Vagina (tissue), 2 donors: ENCODE measurements around the gene MEIOB. TPM values are rescaled to one million over a fixed set of nuclear protein-coding genes. Genes with fewer than 3 reads are reported as not detected.
"Not testable (repeated sequence)": the region's sequence is repeated elsewhere in the genome, so short reads cannot be mapped to it uniquely, and the experiment has no call there.

Experiments used
- DNase-seq, 2 donors: peaks; one replicate each; pipeline ENCODE4 v3.0.0-alpha.2; 2017; ENCODE audit errors: extremely low spot score in 2 of 2
- H3K27ac ChIP-seq: fragments of 200-600 bp; sonication (generic); one replicate; pipeline ENCODE4 v1.5.1; 2019
- H3K27me3 ChIP-seq: fragments of 200-600 bp; sonication (generic); one replicate; pipeline ENCODE4 v1.5.1; 2019
- H3K36me3 ChIP-seq, 2 donors: fragments of 200-600 bp; sonication (generic); one replicate each; pipeline ENCODE4 v1.5.1; 2017 to 2019
- H3K4me1 ChIP-seq: fragments of 200-600 bp; sonication (generic); one replicate; pipeline ENCODE4 v1.5.1; 2019
- H3K4me3 ChIP-seq, 2 donors: fragments of 200-600 bp; sonication (generic); 1 replicate in 1 of 2; 2 replicates in 1 of 2; pipeline ENCODE4 v1.5.1; 2016 to 2019
- H3K9me3 ChIP-seq: fragments of 200-600 bp; sonication (generic); one replicate; pipeline ENCODE4 v1.5.1; 2019
- CTCF ChIP-seq, 3 experiments: fragments of 450-650 bp in 2 of 3; fragments of 200-600 bp in 1 of 3; sonication (generic) in 1 of 3; IDR thresholded peaks; one replicate each; pipeline ENCODE4 v1.5.1; 2017 to 2019; ENCODE audit warnings: antibody characterized with exemption in 3 of 3, mild to moderate bottlenecking in 2 of 3, moderate library complexity in 2 of 3
- POLR2A ChIP-seq, 2 donors: fragments of 450-650 bp; IDR thresholded peaks; one replicate each; pipeline ENCODE4 v1.6.1; 2017; ENCODE audit warnings: antibody characterized with exemption in 2 of 2, mild to moderate bottlenecking in 2 of 2, moderate library complexity in 2 of 2
- POLR2AphosphoS5 ChIP-seq, 2 donors: sonication (generic); formaldehyde crosslinking; IDR thresholded peaks; one replicate each; pipeline ENCODE4 v1.9.0; 2017; ENCODE audit warnings: antibody characterized with exemption in 2 of 2, mild to moderate bottlenecking in 2 of 2, low read depth in 1 of 2; ENCODE audit not compliant: insufficient read depth in 1 of 2
- intact Hi-C: fragments of 100-400 bp; cut with DNase I; formaldehyde crosslinking; loops from one replicate; pipeline ENCODE4 v1.15.1; 2023
- total RNA-seq: library from RNA; depleted of rRNA; stranded (reverse); fragments of >200 nt; gene quantifications from one replicate; pipeline ENCODE4 v1.2.3, GENCODE V29; 2016

The MEIOB gene
- total RNA-seq, 1 donor from 2014 or later: not detected

DNA sequence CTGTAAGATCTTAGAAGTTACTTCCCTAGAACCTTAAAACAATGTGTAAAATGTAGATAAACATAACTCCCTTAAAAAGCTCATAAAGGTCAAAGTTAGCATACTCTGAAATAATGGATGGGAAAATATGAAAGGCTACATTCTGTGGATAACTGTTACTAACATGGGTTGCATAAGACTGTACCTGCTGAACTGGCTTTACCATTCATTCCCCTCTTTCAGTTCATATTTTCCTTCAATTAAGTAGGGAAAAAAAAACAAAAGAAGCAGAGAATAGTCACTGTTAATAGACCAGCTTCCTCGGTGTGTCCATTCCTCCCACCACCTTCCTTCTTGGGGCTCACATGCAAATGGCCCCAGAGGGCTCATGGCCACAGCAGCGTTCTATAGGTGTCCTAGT is 7.5 kb upstream of the MEIOB start:
- Histone ChIP-seq H3K4me3 (no peak overlapping the region), H3K27me3 (no peaks in the 10 kb centered on the region), H3K36me3 (no peaks in the 10 kb centered on the region), H3K27ac (no peak overlapping the region), H3K9me3 (no peaks in the 10 kb centered on the region), H3K4me1 (no peaks in the 10 kb centered on the region)
- intact Hi-C loops: no loop called here
- no peak for DNase-seq
- TF ChIP-seq POLR2AphosphoS5 (IDR thresholded peaks at IDR 0.05; ENCODE audit: insufficient read depth in 1 of 2, low read depth in 1 of 2): no peak
- no peak for TF ChIP-seq POLR2A (IDR thresholded peaks at IDR 0.05)
- no peak for TF ChIP-seq CTCF (IDR thresholded peaks at IDR 0.05)

GRCh38 chr16:1878256-1878655 is 6.3 kb upstream of the MEIOB start:
- intact Hi-C loops: no loop called here
- Histone ChIP-seq H3K27ac (no peak overlapping the region), H3K4me3 (no peak overlapping the region), H3K36me3 (no peaks in the 10 kb centered on the region), H3K27me3 (no peaks in the 10 kb centered on the region), H3K9me3 (no peaks in the 10 kb centered on the region), H3K4me1 (no peaks in the 10 kb centered on the region)
- no peak for DNase-seq
- TF ChIP-seq CTCF (IDR thresholded peaks at IDR 0.05): no peak
- no peak for TF ChIP-seq POLR2A (IDR thresholded peaks at IDR 0.05)
- TF ChIP-seq POLR2AphosphoS5 (IDR thresholded peaks at IDR 0.05; ENCODE audit: insufficient read depth in 1 of 2, low read depth in 1 of 2): no peak

GRCh38 chr16:1877804-1878203 is 5.8 kb upstream of the MEIOB start:
- no peak for DNase-seq
- no peaks in the 10 kb centered on the region for H3K27me3 ChIP-seq

DNA sequence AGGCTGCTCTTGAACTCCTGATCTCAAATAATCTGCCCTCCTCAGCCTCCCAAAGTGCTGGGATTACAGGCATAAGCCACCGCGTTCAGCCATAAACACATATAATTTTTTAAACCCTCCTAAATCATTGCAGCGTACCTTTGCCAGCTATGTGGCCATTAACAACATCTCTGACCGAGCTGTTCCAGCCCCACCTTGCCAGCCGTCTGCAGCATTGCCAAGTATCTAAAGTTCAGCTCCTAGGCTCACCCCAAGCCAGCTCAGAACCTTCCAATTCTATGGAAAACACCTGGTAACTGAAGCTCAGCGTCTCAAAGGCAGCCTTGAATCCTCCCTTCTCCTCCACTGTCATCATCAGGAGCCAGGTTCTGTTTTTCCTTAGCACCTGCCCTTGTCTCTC is 5.1 kb upstream of the MEIOB start:
- no peaks in the 10 kb centered on the region for H3K36me3 ChIP-seq
- no peak for DNase-seq
- H3K27ac ChIP-seq: no peak overlapping the region
- no peaks in the 10 kb centered on the region for H3K9me3 ChIP-seq
- TF ChIP-seq CTCF (IDR thresholded peaks at IDR 0.05) (no peak), POLR2A (IDR thresholded peaks at IDR 0.05) (no peak), POLR2AphosphoS5 (IDR thresholded peaks at IDR 0.05; ENCODE audit: insufficient read depth in 1 of 2, low read depth in 1 of 2) (no peak)
- intact Hi-C loops: no loop called here
- H3K4me1 ChIP-seq: no peaks in the 10 kb centered on the region
- H3K27me3 ChIP-seq: no peaks in the 10 kb centered on the region
- no peak overlapping the region for H3K4me3 ChIP-seq

More at GRCh38 chr16:1877804-1878203, 5.8 kb upstream of the MEIOB start:
- Histone ChIP-seq H3K4me1 (no peaks in the 10 kb centered on the region), H3K36me3 (no peaks in the 10 kb centered on the region), H3K27ac (no peak overlapping the region), H3K9me3 (no peaks in the 10 kb centered on the region), H3K4me3 (no peak overlapping the region)
- intact Hi-C loops: no loop called here
- TF ChIP-seq POLR2A (IDR thresholded peaks at IDR 0.05) (no peak), CTCF (IDR thresholded peaks at IDR 0.05) (no peak), POLR2AphosphoS5 (IDR thresholded peaks at IDR 0.05; ENCODE audit: insufficient read depth in 1 of 2, low read depth in 1 of 2) (no peak)

DNA sequence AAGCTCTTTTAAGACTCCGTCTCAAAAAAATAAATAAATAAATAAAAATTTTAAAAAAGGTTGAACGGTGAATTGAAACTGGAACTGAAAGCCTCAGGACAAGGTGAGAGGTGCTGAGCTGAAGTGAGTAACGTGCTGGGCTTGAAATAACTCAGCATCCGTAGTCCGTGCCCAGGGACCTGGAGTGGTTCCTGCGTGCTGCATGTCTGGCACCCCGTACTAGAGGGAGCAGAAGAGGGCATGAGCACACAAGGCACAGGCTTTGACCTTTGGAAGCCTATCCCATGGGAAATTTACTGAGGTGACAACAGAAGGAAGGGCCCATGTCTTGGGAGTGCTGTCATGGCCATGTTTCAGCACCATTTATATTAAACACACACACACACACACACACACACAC is 4.5 kb upstream of the MEIOB start:
- H3K9me3 ChIP-seq: no peaks in the 10 kb centered on the region
- no peak overlapping the region for H3K4me3 ChIP-seq
- H3K36me3 ChIP-seq: no peaks in the 10 kb centered on the region
- intact Hi-C loops: no loop called here
- H3K27ac ChIP-seq: no peak overlapping the region
- H3K27me3 ChIP-seq: no peaks in the 10 kb centered on the region
- TF ChIP-seq CTCF (IDR thresholded peaks at IDR 0.05) (no peak), POLR2A (IDR thresholded peaks at IDR 0.05) (no peak), POLR2AphosphoS5 (IDR thresholded peaks at IDR 0.05; ENCODE audit: insufficient read depth in 1 of 2, low read depth in 1 of 2) (no peak)
- H3K4me1 ChIP-seq: no peaks in the 10 kb centered on the region
- no peak for DNase-seq

GRCh38 chr16:1876066-1876465 is 4.1 kb upstream of the MEIOB start:
- H3K27me3 ChIP-seq, H3K27ac ChIP-seq, DNase-seq, H3K36me3 ChIP-seq, intact Hi-C loops, H3K4me3 ChIP-seq, H3K9me3 ChIP-seq, H3K4me1 ChIP-seq: not testable (repeated sequence)
